ENCODE results near the gene DAB2.
"Not testable (repeated sequence)": the region's sequence is repeated elsewhere in the genome, so short reads cannot be mapped to it uniquely, and the experiment has no call there.

DNA sequence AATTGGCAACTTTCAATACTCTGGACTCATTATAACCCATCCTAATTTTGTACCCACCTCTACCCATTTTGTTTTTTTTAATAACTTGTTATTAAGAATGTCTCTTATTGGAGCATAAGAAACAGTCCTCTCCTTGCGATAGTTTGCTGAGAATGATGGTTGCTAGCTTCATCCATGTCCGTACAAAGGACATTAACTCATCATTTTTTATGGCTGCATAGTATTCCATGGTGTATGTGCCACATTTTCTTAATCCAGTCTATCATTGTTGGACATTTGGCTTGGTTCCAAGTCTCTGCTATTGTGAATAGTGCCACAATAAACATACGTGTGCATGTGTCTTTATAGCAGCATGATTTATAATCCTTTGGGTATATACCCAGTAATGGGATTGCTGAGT, 21.0 kb downstream of the DAB2 start:
- TF ChIP-seq HDGF (IDR thresholded peaks at IDR 0.05; ENCODE audit: borderline replicate concordance); SUZ12 (IDR thresholded peaks at IDR 0.05); ARNT (IDR thresholded peaks at IDR 0.05); FOXK2 (IDR thresholded peaks at IDR 0.05); BHLHE40 (IDR thresholded peaks at IDR 0.05; ENCODE audit: borderline replicate concordance); SP1 (IDR thresholded peaks at IDR 0.05); TARDBP (IDR thresholded peaks at IDR 0.05); LEF1 (IDR thresholded peaks at IDR 0.05; ENCODE audit: borderline replicate concordance); L3MBTL2 (conservative IDR thresholded peaks at IDR 0.05); FOXA1 (IDR thresholded peaks at IDR 0.05); ZNF384 (IDR thresholded peaks at IDR 0.05); ELF4 (IDR thresholded peaks at IDR 0.05): not testable (repeated sequence)

Measured in HEK293T (cell line).